Hepatocyte (in vitro differentiated cells): Measurements from ENCODE around the gene SLC31A1. TPM values are rescaled to one million over a fixed set of nuclear protein-coding genes. Genes with fewer than 3 reads are reported as not detected.

Source experiments
- DNase-seq: peaks from one replicate; pipeline ENCODE4 v3.0.0-alpha.2; 2016; ENCODE audit warnings: low spot score
- H2AFZ ChIP-seq: fragments of 200-600 bp; sonication (generic); 2 replicates; pipeline ENCODE4 v1.6.0; 2016; ENCODE audit warnings: antibody characterized with exemption, mild to moderate bottlenecking
- H3K27ac ChIP-seq: fragments of 200-600 bp; sonication (generic); 2 replicates; pipeline ENCODE4 v1.5.1; 2016; ENCODE audit warnings: mild to moderate bottlenecking
- H3K27me3 ChIP-seq: fragments of 200-600 bp; sonication (generic); 2 replicates; pipeline ENCODE4 v1.6.1; 2016
- H3K36me3 ChIP-seq: fragments of 200-600 bp; sonication (generic); replicated peaks from 2 replicates; pipeline ENCODE4 v1.5.1; 2016; ENCODE audit warnings: low read depth; ENCODE audit not compliant: insufficient read depth
- H3K4me1 ChIP-seq: fragments of 200-600 bp; sonication (generic); 2 replicates; pipeline ENCODE4 v1.5.1; 2016; ENCODE audit warnings: mild to moderate bottlenecking, moderate library complexity; ENCODE audit not compliant: insufficient read depth
- H3K4me2 ChIP-seq: fragments of 200-600 bp; sonication (generic); 2 replicates; pipeline ENCODE4 v1.6.0; 2016
- H3K4me3 ChIP-seq: fragments of 200-600 bp; sonication (generic); 2 replicates; pipeline ENCODE4 v1.5.1; 2016; ENCODE audit warnings: mild to moderate bottlenecking
- H3K79me2 ChIP-seq: fragments of 200-600 bp; sonication (generic); 2 replicates; pipeline ENCODE4 v1.6.0; 2017; ENCODE audit warnings: mild to moderate bottlenecking
- H3K9me2 ChIP-seq: fragments of 200-600 bp; sonication (generic); replicated peaks from 2 replicates; pipeline ENCODE4 v1.6.0; 2017; ENCODE audit warnings: mild to moderate bottlenecking; ENCODE audit not compliant: insufficient read depth
- H3K9me3 ChIP-seq: fragments of 200-600 bp; sonication (generic); 2 replicates; pipeline ENCODE4 v1.5.1; 2016; ENCODE audit warnings: low read depth, mild to moderate bottlenecking
- H4K20me1 ChIP-seq: fragments of 200-600 bp; sonication (generic); 2 replicates; pipeline ENCODE4 v1.6.0; 2016; ENCODE audit warnings: mild to moderate bottlenecking; ENCODE audit not compliant: insufficient read depth, poor library complexity, severe bottlenecking
- CTCF ChIP-seq: fragments of 200-600 bp; sonication (generic); IDR thresholded peaks from 2 replicates; pipeline ENCODE4 v1.5.1; 2016; ENCODE audit warnings: antibody characterized with exemption, mild to moderate bottlenecking; ENCODE audit not compliant: poor library complexity
- EZH2 ChIP-seq: fragments of 200-600 bp; sonication (generic); IDR thresholded peaks from 2 replicates; pipeline ENCODE4 v1.6.1; 2016; ENCODE audit warnings: antibody characterized with exemption, mild to moderate bottlenecking, borderline replicate concordance
- EZH2phosphoT487 ChIP-seq: fragments of 200-600 bp; sonication (generic); IDR thresholded peaks from one replicate; pipeline ENCODE4 v1.6.1; 2018; ENCODE audit warnings: antibody characterized with exemption, mild to moderate bottlenecking, low read depth, moderate library complexity; ENCODE audit not compliant: unreplicated experiment, severe bottlenecking
- WGBS: methylation state at CpG from one replicate; pipeline ENCODE4 v1.1.6; 2016; ENCODE audit warnings: low lambda C conversion rate; ENCODE audit errors: missing lambda C conversion rate; 5-methylcytosine and 5-hydroxymethylcytosine counted together
- polyA plus RNA-seq: library from polyadenylated mRNA; unstranded; fragments of >200 nt; fragmentation: Nextera tagmentation; extraction: Ambion mirVana; gene quantifications from 2 replicates; pipeline ENCODE4 v1.2.1, GENCODE V29; 2016
- total RNA-seq: library from RNA; depleted of rRNA; stranded (reverse); fragments of >200 nt; gene quantifications from 2 replicates; pipeline ENCODE4 v1.2.3, GENCODE V29; 2014

SLC31A1 gene
- total and polyA plus RNA-seq, 2 experiments from 2014 or later, result 29.7 to 43.3 TPM

- Histone ChIP-seq H3K4me2 (no peak overlapping the region), H3K27me3 (no peaks in the 10 kb centered on the region), H3K4me1 (peaks cover 3% of the 10 kb centered on the region), H3K4me3 (no peak overlapping the region), H3K36me3 (no peaks in the 10 kb centered on the region), H3K9me2 (no peaks in the 10 kb centered on the region), H2AFZ (no peak overlapping the region), H4K20me1 (no peaks in the 10 kb centered on the region), H3K9me3 (no peaks in the 10 kb centered on the region), H3K27ac (no peak overlapping the region), H3K79me2 (no peaks in the 10 kb centered on the region)
- DNase-seq, result no peak
- TF ChIP-seq CTCF, result no peak
- no peak for TF ChIP-seq EZH2phosphoT487
- no peak for TF ChIP-seq EZH2
Observed at GRCh38 chr9:113181165-113181564, 40.2 kb upstream of the SLC31A1 start.

- peaks cover 3% of the 10 kb centered on the region for H3K4me1 ChIP-seq
- no peaks in the 10 kb centered on the region for H3K9me3 ChIP-seq
- no peak for DNase-seq
- H3K36me3 ChIP-seq, result no peaks in the 10 kb centered on the region
- H2AFZ ChIP-seq, result no peak overlapping the region
- H3K79me2 ChIP-seq, result no peaks in the 10 kb centered on the region
- TF ChIP-seq CTCF (no peak), EZH2phosphoT487 (no peak), EZH2 (no peak)
- H3K27ac ChIP-seq, result no peak overlapping the region
- no peak overlapping the region for H3K4me3 ChIP-seq
- H4K20me1 ChIP-seq, result no peaks in the 10 kb centered on the region
- no peaks in the 10 kb centered on the region for H3K27me3 ChIP-seq
- H3K9me2 ChIP-seq, result no peaks in the 10 kb centered on the region
- WGBS, result 100% methylated on average over 2 of the region's 2 CpGs
- H3K4me2 ChIP-seq, result no peak overlapping the region
Observed at GRCh38 chr9:113183956-113184488, 37.3 kb upstream of the SLC31A1 start.

GRCh38 chr9:113184539-113184938, 36.8 kb upstream of the SLC31A1 start:
- no peak for DNase-seq
- WGBS, result 92% methylated on average over 2 of the region's 2 CpGs
- Histone ChIP-seq H2AFZ (no peak overlapping the region), H3K4me2 (no peak overlapping the region), H3K36me3 (no peaks in the 10 kb centered on the region), H3K9me3 (no peaks in the 10 kb centered on the region), H3K79me2 (no peaks in the 10 kb centered on the region), H3K4me1 (peaks cover 3% of the 10 kb centered on the region), H3K27ac (no peak overlapping the region), H3K27me3 (no peaks in the 10 kb centered on the region), H3K4me3 (no peak overlapping the region), H3K9me2 (no peaks in the 10 kb centered on the region), H4K20me1 (no peaks in the 10 kb centered on the region)
- TF ChIP-seq CTCF, result no peak
- TF ChIP-seq EZH2phosphoT487, result no peak
- no peak for TF ChIP-seq EZH2

GRCh38 chr9:113185271-113185670, 36.1 kb upstream of the SLC31A1 start:
- Histone ChIP-seq H3K36me3 (no peaks in the 10 kb centered on the region), H3K27me3 (no peaks in the 10 kb centered on the region)

More at GRCh38 chr9:113185271-113185670, 36.1 kb upstream of the SLC31A1 start:
- Histone ChIP-seq H3K4me3 (no peak overlapping the region), H3K4me1 (no peaks in the 10 kb centered on the region), H3K4me2 (no peak overlapping the region), H3K27ac (no peak overlapping the region), H4K20me1 (no peaks in the 10 kb centered on the region), H2AFZ (no peak overlapping the region), H3K9me3 (no peaks in the 10 kb centered on the region), H3K9me2 (no peaks in the 10 kb centered on the region), H3K79me2 (no peaks in the 10 kb centered on the region)
- 92% methylated on average over 4 of the region's 4 CpGs for WGBS
- DNase-seq, result no peak
- TF ChIP-seq EZH2 (no peak), CTCF (no peak), EZH2phosphoT487 (no peak)
